GM12878 (cell line): ENCODE measurements around the gene ADAM23.

Experiments
- CBX3 ChIP-seq: fragments of 200-600 bp; sonication (generic); IDR thresholded peaks from 2 replicates; pipeline ENCODE4 v1.6.1; 2016; ENCODE audit warnings: low read depth, borderline replicate concordance
- CREB1 ChIP-seq: IDR thresholded peaks from 2 replicates; pipeline ENCODE4 v1.6.1; 2012; ENCODE audit warnings: low read depth, mild to moderate bottlenecking, inconsistent platforms
- PBX3 ChIP-seq: IDR thresholded peaks from 2 replicates; pipeline ENCODE4 v1.6.1; 2011; ENCODE audit warnings: mild to moderate bottlenecking, low read depth, low read length, moderate library complexity; ENCODE audit not compliant: insufficient replicate concordance
- PKNOX1 ChIP-seq: fragments of 450-650 bp; IDR thresholded peaks from 2 replicates; pipeline ENCODE4 v1.6.1; 2016; ENCODE audit warnings: mild to moderate bottlenecking
- TF ChIP-seq, protein P1 (sequence below), 3 experiments: IDR thresholded peaks in 2 of 3; conservative IDR thresholded peaks in 1 of 3; 2 replicates each; pipeline ENCODE4 v1.5.1; 2011; ENCODE audit warnings: low read depth in 3 of 3, low read length in 3 of 3, mild to moderate bottlenecking in 3 of 3, control low read depth in 2 of 3, moderate library complexity in 2 of 3, inconsistent platforms in 1 of 3, mixed read lengths in 1 of 3; ENCODE audit not compliant: control insufficient read depth in 2 of 3, insufficient read depth in 1 of 3; ENCODE audit errors: extremely low read depth in 1 of 3

DNA sequence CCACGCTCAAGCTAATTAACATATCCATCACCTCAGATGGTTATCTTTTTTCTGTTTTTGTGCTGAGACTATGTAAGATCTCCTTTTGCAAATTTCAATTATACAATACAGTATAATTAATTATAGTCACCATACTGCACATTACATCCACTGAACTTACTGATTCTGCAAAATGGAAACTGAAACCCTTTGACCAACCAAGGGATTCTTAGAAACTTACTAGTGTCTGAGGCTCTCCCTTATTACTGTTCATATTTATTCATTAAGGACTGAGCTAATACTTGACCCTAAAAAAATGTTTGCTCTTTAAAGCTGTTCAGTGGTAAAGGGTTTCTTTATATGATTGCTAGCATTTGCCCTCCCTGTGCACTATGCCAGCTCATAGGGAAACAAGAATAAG is 50.7 kb downstream of the ADAM23 start:
- TF ChIP-seq PBX3, result no peak
- no peak for TF ChIP-seq PKNOX1
- TF ChIP-seq CBX3, result no peak
- TF ChIP-seq, protein P1, sequence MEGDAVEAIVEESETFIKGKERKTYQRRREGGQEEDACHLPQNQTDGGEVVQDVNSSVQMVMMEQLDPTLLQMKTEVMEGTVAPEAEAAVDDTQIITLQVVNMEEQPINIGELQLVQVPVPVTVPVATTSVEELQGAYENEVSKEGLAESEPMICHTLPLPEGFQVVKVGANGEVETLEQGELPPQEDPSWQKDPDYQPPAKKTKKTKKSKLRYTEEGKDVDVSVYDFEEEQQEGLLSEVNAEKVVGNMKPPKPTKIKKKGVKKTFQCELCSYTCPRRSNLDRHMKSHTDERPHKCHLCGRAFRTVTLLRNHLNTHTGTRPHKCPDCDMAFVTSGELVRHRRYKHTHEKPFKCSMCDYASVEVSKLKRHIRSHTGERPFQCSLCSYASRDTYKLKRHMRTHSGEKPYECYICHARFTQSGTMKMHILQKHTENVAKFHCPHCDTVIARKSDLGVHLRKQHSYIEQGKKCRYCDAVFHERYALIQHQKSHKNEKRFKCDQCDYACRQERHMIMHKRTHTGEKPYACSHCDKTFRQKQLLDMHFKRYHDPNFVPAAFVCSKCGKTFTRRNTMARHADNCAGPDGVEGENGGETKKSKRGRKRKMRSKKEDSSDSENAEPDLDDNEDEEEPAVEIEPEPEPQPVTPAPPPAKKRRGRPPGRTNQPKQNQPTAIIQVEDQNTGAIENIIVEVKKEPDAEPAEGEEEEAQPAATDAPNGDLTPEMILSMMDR (IDR thresholded peaks at IDR 0.05 in 2 of 3, conservative IDR thresholded peaks at IDR 0.05 in 1 of 3; ENCODE audit: control insufficient read depth in 2 of 3, extremely low read depth in 1 of 3, insufficient read depth in 1 of 3, low read depth in 3 of 3, low read length in 3 of 3), result no peak
- TF ChIP-seq CREB1, result no peak
